Sigmoid colon (tissue), 7 donors: Measurements from ENCODE around the gene CNDP1. TPM values are rescaled to one million over a fixed set of nuclear protein-coding genes. Genes with fewer than 3 reads are reported as not detected.
A peak's percentile ranks its signal among the peaks of the same experiment; 100 is the strongest.
"Not testable (repeated sequence)": the region's sequence is repeated elsewhere in the genome, so short reads cannot be mapped to it uniquely, and the experiment has no call there.

ENCODE experiments used
- DNase-seq: peaks from one replicate; pipeline ENCODE4 v3.0.0-alpha.2; 2019
- H3K27ac ChIP-seq, 4 donors: fragments of 200-600 bp; sonication (generic); one replicate each; pipeline ENCODE4 v1.5.1; 2016 to 2019; ENCODE audit warnings: mild to moderate bottlenecking in 1 of 4
- H3K27me3 ChIP-seq, 3 donors: fragments of 200-600 bp; sonication (generic); one replicate each; pipeline ENCODE4 v1.5.1; 2019; ENCODE audit warnings: mild to moderate bottlenecking in 1 of 3
- H3K36me3 ChIP-seq, 4 donors: fragments of 200-600 bp; sonication (generic); one replicate each; pipeline ENCODE4 v1.5.1; 2016 to 2019
- H3K4me1 ChIP-seq, 4 donors: fragments of 200-600 bp; sonication (generic); one replicate each; pipeline ENCODE4 v1.5.1; 2017 to 2019
- H3K4me3 ChIP-seq, 4 donors: fragments of 200-600 bp; sonication (generic); one replicate each; pipeline ENCODE4 v1.5.1; 2017 to 2019; ENCODE audit warnings: mild to moderate bottlenecking in 2 of 4, moderate library complexity in 1 of 4
- H3K9me3 ChIP-seq, 4 donors: fragments of 200-600 bp in 3 of 4; sonication (generic) in 3 of 4; one replicate each; pipeline versions ENCODE4 v1.5.1 to v1.6.1; 2013 to 2019
- EP300 ChIP-seq, 4 donors: sonication (generic); formaldehyde crosslinking; IDR thresholded peaks; one replicate each; pipeline ENCODE4 v1.6.1; 2017; ENCODE audit warnings: antibody characterized with exemption in 4 of 4
- POLR2A ChIP-seq, 2 donors: fragments of 450-650 bp; IDR thresholded peaks; one replicate each; pipeline ENCODE4 v1.6.1; 2016; ENCODE audit warnings: antibody characterized with exemption in 2 of 2, mild to moderate bottlenecking in 2 of 2, moderate library complexity in 2 of 2
- POLR2AphosphoS5 ChIP-seq, 4 donors: sonication (generic); formaldehyde crosslinking; IDR thresholded peaks; one replicate each; pipeline ENCODE4 v1.6.1; 2017; ENCODE audit warnings: antibody characterized with exemption in 4 of 4
- WGBS, 2 donors: extraction: QIAGEN DNeasy Blood & Tissue Kit; methylation state at CpG; one replicate each; pipeline ENCODE4 v1.1.7; 2013; 5-methylcytosine and 5-hydroxymethylcytosine counted together
- intact Hi-C: fragments of 100-400 bp; cut with DNase I; formaldehyde crosslinking; loops from one replicate; pipeline ENCODE4 v1.15.1; 2023
- polyA plus RNA-seq, 3 donors: library from polyadenylated mRNA; stranded (reverse); fragments of 200-250 nt; gene quantifications; one replicate each; pipeline ENCODE4 v1.2.3, GENCODE V29; 2013
- total RNA-seq, 4 donors: library from RNA; depleted of rRNA; stranded (reverse); fragments of >200 nt; gene quantifications; one replicate each; pipeline ENCODE4 v1.1.0, GENCODE V29; 2016
- TF ChIP-seq, protein P1 (sequence below), 4 experiments: fragments of 450-650 bp in 3 of 4; fragments of 200-600 bp in 1 of 4; IDR thresholded peaks; one replicate each; pipeline ENCODE4 v1.5.1; 2016 to 2019; ENCODE audit warnings: antibody characterized with exemption in 4 of 4, mild to moderate bottlenecking in 3 of 4, moderate library complexity in 2 of 4
- donor health status: healthy with polysubstance abuse.
- donor health status: Bipolar disorder and iron deficiency.
- donor health status: healthy.

CNDP1 gene
- total and polyA plus RNA-seq, 7 donors, result 0.10 to 0.60 TPM; not detected in 5

DNA sequence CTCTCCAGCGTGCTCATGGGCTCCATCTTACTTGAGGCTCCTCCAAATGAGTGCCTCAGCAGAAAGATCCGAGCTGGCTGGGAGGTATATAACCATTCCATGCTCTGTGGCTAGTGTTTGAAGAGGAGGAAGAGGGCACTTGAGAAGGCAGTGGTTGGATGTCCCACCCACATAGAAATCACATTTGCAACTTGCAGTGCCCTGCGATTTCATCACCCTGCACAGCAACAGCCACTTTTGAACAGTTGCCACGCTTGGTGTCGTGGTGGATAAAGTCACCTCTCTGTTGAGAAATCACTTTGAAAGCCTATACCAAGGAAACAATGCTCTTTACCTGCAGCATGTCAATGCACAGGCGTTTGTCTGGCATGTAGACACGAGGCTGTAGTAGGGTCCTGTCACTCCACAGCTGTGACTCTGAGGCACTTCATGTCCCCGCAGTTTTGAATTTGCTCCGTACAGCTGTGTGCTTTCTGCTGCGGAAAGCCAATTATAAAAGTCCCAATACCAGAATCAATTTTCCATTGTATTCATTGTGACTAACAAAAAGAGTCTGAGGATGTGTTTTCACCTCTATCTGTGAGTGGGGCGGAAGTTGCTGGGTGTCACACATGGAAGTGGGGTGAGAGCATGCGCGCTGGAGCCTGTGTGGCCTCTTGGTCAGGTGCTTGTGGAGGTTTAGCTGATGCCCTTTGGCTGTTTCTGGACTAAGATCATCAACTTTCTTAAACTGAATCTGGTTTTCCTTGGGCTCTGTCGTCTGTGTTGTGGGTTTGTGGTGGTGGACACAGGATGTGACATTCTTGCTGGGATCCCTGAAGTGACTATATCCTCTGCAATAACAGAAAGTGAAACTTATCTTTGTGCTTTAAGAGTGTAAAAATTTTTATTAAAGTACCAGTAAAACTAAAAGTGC, 35.3 kb upstream of the CNDP1 start:
- peak; percentile 59 for DNase-seq
- no peaks in the 10 kb centered on the region for H3K27me3 ChIP-seq
- WGBS, 2 donors, result 62 to 75% methylated on average over 14 of the region's 14 CpGs
- H3K36me3 ChIP-seq, result peaks cover 0 to 31% (median 14%) of the 10 kb centered on the region in 4 donors
- intact Hi-C loops, result loop anchor here (5.0 kb wide), 1 partner anchor 302 kb away; no protein-coding TSS in a partner anchor
- no peaks in the 10 kb centered on the region for H3K9me3 ChIP-seq
- TF ChIP-seq, protein P1, sequence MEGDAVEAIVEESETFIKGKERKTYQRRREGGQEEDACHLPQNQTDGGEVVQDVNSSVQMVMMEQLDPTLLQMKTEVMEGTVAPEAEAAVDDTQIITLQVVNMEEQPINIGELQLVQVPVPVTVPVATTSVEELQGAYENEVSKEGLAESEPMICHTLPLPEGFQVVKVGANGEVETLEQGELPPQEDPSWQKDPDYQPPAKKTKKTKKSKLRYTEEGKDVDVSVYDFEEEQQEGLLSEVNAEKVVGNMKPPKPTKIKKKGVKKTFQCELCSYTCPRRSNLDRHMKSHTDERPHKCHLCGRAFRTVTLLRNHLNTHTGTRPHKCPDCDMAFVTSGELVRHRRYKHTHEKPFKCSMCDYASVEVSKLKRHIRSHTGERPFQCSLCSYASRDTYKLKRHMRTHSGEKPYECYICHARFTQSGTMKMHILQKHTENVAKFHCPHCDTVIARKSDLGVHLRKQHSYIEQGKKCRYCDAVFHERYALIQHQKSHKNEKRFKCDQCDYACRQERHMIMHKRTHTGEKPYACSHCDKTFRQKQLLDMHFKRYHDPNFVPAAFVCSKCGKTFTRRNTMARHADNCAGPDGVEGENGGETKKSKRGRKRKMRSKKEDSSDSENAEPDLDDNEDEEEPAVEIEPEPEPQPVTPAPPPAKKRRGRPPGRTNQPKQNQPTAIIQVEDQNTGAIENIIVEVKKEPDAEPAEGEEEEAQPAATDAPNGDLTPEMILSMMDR (IDR thresholded peaks at IDR 0.05), result no peak
- TF ChIP-seq POLR2A (IDR thresholded peaks at IDR 0.05), result no peak
- TF ChIP-seq POLR2AphosphoS5 (IDR thresholded peaks at IDR 0.05), result no peak
- no peak for TF ChIP-seq EP300 (IDR thresholded peaks at IDR 0.05)
- H3K27ac ChIP-seq, result peak overlapping the region; percentile 30 to 60 (median 44)
- peak overlapping the region in 1 of 4 donors; percentile 13 for H3K4me3 ChIP-seq
- H3K4me1 ChIP-seq, result peaks cover 0 to 18% (median 9%) of the 10 kb centered on the region in 4 donors

DNA sequence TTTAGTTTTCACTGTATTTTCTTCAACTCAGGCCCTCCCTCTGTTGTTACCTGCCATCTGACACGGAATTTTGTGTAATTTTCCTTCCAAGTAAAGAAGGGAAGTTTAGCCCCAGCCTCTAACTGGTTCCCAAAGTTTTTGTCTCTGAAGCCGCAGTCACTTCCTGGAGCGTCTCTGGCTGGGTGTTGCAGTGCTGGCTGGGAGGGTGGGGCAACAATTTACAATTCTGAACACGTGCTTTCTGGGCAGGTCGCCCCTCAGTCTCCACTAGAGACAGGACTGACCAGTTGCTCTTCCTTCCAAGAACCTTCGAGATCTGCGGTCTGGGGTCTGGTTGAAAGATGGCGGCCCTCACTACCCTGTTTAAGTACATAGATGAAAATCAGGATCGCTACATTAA, 34.7 kb upstream of the CNDP1 start:
- intact Hi-C loops, result loop anchor here (5.0 kb wide), 1 partner anchor 302 kb away; no protein-coding TSS in a partner anchor
- Histone ChIP-seq H3K36me3 (peaks cover 0 to 36% (median 17%) of the 10 kb centered on the region in 4 donors), H3K4me3 (peak overlapping the region in 1 of 4 donors; percentile 13)

DNA sequence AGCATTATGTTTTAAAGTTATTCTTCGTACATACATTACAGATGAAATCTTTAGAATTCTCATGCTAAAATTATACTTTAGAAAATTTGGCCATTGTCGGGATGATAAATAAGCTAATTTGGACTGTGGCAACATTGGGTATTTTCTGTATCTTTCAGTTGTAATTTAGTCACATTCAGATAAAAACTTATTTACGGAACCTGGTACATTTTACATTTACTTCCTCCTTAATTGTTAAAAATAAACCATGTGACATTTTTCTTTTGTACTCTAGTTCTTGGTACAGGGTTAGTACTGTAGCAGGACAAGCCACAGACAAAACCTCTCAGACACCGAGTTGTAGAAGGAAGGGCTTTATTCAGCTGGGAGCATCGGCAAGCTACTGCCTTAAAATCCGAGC, 33.9 kb upstream of the CNDP1 start:
- Histone ChIP-seq H3K9me3 (no peaks in the 10 kb centered on the region), H3K4me3 (peak overlapping the region in 1 of 4 donors; percentile 13), H3K27me3 (no peaks in the 10 kb centered on the region), H3K36me3 (peaks cover 0 to 36% (median 19%) of the 10 kb centered on the region in 4 donors), H3K4me1 (peaks cover 0 to 14% (median 9%) of the 10 kb centered on the region in 4 donors), H3K27ac (peak overlapping the region in 1 of 4 donors; percentile 39)
- TF ChIP-seq POLR2A (IDR thresholded peaks at IDR 0.05), result no peak
- TF ChIP-seq, protein P1 (IDR thresholded peaks at IDR 0.05), result no peak
- no peak for TF ChIP-seq POLR2AphosphoS5 (IDR thresholded peaks at IDR 0.05)
- TF ChIP-seq EP300 (IDR thresholded peaks at IDR 0.05), result no peak
- intact Hi-C loops, result no loop called here
- 60 to 64% methylated on average over 6 of the region's 6 CpGs for WGBS, 2 donors
- no peak for DNase-seq

More for the DNA sequence above, 34.7 kb upstream of the CNDP1 start:
- peak; percentile 73 for DNase-seq
- peak in 3 of 4 donors; percentile 8 to 28 (median 19) for TF ChIP-seq POLR2AphosphoS5 (IDR thresholded peaks at IDR 0.05)
- TF ChIP-seq EP300 (IDR thresholded peaks at IDR 0.05), result no peak
- no peaks in the 10 kb centered on the region for H3K27me3 ChIP-seq
- H3K9me3 ChIP-seq, result no peaks in the 10 kb centered on the region
- 14 to 26% methylated on average over 9 of the region's 9 CpGs for WGBS, 2 donors
- H3K4me1 ChIP-seq, result peaks cover 0 to 18% (median 9%) of the 10 kb centered on the region in 4 donors
- peak overlapping the region; percentile 30 to 60 (median 44) for H3K27ac ChIP-seq

DNA sequence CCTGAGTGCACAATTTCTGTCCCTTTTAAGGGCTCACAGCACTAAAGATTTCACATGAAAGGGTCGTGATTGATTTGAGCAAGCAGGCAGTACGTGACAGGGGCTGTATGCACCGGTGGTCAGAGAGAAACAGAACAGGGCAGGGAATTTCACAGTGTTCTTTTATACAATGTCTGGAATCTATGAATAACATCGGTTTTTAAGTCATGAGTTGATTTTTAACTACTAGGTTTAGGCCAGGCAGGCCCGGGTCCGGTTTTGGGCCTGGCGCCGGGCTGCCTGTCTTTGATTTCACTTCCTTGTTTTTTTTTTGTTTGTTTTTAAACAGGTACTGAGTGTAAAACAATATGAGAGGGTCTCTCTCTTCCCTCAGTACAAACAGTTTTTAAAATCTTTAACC, 33.5 kb upstream of the CNDP1 start:
- H3K9me3 ChIP-seq, intact Hi-C loops, H3K27me3 ChIP-seq, DNase-seq: not testable (repeated sequence)
- Histone ChIP-seq H3K27ac (peak overlapping the region in 1 of 4 donors; percentile 13), H3K36me3 (peaks cover 0 to 38% (median 19%) of the 10 kb centered on the region in 4 donors), H3K4me3 (peak overlapping the region in 1 of 4 donors; percentile 13), H3K4me1 (peaks cover 0 to 12% (median 9%) of the 10 kb centered on the region in 4 donors)
- 58 to 62% methylated on average over 8 of the region's 8 CpGs for WGBS, 2 donors

DNA sequence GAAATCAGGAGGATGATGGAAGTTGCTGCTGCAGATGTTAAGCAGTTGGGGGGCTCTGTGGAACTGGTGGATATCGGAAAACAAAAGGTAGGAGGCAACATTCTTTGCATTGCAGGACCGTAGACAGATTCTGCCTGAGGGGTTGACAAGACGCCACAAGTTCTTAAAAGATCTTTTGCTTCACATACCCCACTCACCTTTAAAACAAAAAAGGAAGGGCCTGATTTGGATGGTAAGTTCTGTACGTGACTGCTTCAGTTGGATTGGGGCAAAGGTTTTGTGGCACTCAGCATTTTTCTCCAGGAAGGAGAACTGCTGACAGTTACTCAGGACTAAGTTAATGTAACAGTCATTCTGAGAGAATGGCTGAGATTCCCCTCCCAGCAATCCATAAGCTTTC, 32.9 kb upstream of the CNDP1 start:
- WGBS, 2 donors, result 70 to 79% methylated on average over 4 of the region's 4 CpGs
- H3K27ac ChIP-seq, result peak overlapping the region in 2 of 4 donors; percentile 13 to 25
- H3K4me3 ChIP-seq, result no peak overlapping the region
- H3K9me3 ChIP-seq, result no peaks in the 10 kb centered on the region
- peaks cover 0 to 12% (median 9%) of the 10 kb centered on the region in 4 donors for H3K4me1 ChIP-seq
- TF ChIP-seq POLR2AphosphoS5 (IDR thresholded peaks at IDR 0.05), result no peak
- TF ChIP-seq, protein P1 (IDR thresholded peaks at IDR 0.05), result no peak
- H3K36me3 ChIP-seq, result peaks cover 0 to 44% (median 22%) of the 10 kb centered on the region in 4 donors
- intact Hi-C loops, result no loop called here
- peak; percentile 25 for DNase-seq
- no peaks in the 10 kb centered on the region for H3K27me3 ChIP-seq
